Measurements from ENCODE around the gene SLC35A2.

SLC35A2 gene

GRCh38 chrX:48927123-48927522 is 15.7 kb upstream of the SLC35A2 start:
- DNase-seq, result no peak

- DNase-seq, result no peak
These were observed 12.8 kb upstream of the SLC35A2 start for GRCh38 chrX:48924270-48924669.

GRCh38 chrX:48923771-48924170 is 12.3 kb upstream of the SLC35A2 start:
- DNase-seq, result no peak

DNA sequence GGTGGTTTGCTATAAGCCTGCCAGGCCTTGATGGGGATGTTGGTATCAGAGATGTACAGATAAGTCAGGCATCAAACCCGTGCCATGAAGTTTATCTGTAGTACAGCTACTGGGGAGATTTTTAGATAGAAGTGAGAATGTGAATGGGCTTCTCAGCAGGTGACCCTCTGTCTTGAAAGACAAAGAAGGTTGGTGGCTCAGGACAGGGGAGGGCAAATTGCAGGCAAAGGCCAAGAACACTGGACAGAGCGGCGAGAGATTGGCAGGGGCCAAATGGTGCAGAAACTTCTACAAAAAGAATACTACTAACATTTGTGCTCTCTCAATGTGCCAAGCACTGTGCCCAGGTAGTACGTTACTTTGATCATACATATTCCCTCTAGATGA is 9.3 kb upstream of the SLC35A2 start:
- DNase-seq, result no peak

DNA sequence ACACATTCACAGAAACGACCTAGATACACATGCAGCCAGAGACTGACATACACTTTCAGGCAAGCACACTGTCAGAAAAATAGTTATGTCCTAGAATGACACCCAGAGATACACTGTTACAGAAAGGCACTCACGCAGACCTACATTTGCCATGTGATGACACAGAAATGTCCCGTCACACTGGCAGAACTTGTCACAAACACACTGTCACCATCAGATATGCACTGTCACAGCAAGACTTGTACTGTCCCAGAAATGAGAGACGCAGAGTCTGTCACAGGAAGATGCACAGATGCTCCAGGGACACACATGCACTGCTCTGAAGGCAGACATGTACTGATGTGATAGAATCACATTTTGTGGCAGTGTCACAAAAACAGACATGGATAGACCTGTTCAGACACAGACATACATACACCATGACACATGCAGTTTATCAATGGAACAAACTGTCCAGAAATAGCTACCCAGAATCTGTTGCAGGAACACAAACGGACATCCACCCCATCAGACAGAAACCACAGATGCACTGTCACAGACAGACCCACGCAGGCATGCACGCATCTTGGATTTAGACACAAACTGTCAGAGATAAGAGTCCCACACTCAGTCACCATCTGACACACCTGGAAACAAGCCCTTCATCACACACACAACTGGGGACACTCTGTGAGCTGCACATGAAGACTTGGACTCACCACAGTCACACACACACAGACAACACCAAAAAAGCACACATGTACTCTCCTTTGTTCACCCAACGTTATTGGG is 8.7 kb upstream of the SLC35A2 start:
- no peak for DNase-seq

DNA sequence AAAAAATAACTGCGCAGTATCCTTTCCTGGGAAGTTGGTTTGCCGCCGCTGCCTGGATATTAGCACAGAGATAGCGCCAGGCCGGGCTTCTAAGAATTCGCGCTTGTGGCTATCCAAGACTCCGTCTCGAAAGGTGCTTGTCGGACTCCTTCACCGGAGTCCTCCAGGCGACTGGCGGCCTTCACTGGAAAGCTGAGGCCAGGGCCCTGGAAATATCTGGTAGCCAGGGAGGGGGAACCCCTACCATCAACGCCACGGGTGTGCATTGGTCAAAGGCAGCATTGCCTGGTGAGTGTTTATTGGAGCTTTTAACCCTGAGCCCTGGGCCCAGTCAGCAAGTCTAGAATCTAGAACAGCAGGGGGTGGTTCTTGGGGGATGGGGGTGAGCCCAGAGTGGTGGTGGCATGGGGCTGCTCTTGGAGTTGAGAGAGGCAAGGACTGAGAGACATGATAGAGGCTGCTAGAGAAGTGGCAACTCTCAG is 8.0 kb upstream of the SLC35A2 start:
- peak; percentile 62 for DNase-seq

- DNase-seq, result peak; percentile 97
These were observed 7.3 kb upstream of the SLC35A2 start, which contains the start of gene PIM2 for GRCh38 chrX:48918643-48919340. PIM2 (minus strand) TSS chrX:48919024; CDS start chrX:48918834, 190 bp downstream.

GRCh38 chrX:48918301-48918642 is 6.8 kb upstream of the SLC35A2 start:
- peak; percentile 49 for DNase-seq

- peak; percentile 93 for DNase-seq
These were observed 5.9 kb upstream of the SLC35A2 start for GRCh38 chrX:48917139-48918001.

- no peak for DNase-seq
These were observed 3.4 kb upstream of the SLC35A2 start for GRCh38 chrX:48914593-48915493.

DNA sequence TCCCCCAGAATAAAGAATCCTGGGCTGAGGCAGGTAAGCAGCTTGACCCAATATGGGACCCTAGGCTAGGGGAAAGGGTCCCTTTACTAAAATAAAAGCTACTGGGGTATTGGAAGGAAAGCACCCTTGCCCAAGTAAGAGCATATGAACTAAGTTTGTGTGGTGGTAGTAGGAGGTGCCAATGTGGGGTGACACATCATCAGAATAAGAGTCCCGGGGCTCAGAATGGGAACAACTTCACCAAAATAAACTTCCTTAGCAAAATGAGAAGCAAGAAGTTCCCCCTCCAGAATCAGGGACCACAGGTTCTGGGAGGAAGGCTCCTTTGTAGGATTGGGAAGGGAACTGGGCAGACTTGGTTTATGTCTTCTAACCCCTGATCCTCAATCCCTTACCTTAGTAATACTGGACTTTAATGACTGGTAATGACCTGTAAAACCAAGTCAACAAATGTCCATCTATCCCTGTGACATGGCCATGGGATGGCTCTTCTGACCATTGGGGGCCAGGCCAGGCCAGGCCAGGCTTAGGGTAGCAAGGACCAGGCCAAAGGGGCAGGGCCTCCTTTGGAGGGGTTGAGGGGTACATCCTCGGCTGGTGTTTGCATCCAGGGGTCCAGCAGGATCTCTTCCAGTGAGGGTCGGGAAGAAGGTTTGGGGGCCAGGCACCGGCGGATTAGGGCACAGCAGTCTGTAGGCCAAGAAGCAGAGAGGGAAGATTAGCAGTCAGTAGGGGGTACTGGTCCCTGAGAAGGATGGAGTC is 2.3 kb upstream of the SLC35A2 start:
- DNase-seq, result no peak

DNA sequence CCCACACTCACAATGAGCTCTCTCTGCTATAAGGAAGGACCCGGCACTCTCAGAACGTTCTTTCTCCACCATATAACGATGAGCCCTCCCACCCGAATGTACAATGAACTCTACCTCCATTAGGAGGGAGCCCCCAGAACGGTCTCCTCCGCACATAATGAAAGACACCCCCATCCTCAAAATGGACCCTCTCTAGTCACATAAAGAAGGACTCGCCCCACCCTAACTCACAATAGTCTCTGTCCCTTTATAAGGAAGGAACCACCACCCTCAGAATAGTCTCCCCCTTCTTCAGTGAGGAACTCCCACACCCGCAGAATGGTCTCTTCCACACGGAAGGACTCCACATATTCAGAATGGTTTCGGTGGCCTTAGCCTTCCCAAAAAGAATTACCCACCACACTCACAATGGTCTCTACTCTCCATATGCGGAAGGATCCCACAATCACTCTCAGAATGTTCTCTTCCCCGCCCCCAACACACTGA is 477 bp downstream of the SLC35A2 start:
- peak; percentile 53 for DNase-seq

DNA sequence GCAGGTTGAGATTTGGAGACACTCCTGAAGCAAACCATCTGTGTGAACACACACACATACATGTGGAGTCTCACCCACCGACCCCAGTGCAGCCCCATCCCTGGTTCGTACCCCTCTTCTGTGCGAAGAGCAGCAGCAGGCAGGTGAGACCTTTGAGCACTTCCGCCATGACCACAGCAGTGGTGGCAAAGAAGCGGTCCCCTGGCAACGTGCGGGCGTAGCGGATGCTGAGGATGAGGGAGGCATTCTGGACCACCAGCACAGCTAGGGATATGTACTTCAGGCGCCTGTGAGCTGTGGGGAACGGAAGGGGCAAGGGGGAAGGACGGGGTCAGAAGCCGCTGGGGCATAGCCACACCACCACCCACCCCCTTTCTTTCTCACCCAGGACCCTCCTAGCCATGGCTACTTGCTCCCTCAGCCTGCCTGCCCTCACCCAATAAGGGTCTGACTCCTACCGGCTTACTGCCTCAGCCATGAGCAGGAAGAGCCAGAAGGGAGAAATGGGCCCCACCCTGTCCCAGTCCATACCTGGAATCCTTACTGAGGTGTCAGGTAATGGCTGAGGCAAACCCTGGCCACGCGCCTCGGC is 1.6 kb downstream of the SLC35A2 start:
- DNase-seq, result no peak

DNA sequence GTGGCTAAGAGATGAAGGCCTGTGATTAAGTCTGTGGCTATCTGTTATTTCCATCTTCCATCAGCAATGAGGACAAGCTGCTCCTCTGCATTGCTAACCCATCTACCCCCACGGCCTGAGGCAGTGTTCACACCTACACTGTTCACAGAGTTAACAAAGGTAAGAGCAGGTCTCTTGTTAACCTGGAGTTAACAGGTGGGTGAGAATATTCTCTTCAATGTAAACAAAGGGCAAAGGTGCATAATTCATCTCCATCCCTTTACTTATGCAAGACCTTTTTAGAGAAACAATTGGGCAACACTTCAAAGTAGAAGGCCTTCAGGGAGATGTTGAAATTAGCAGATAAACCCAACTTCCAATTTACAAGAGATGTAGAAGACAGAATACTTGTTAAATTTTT is 2.8 kb downstream of the SLC35A2 start:
- DNase-seq, result peak; percentile 4

- no peak for DNase-seq
These were observed 6.2 kb downstream of the SLC35A2 start for GRCh38 chrX:48905090-48905790.

DNA sequence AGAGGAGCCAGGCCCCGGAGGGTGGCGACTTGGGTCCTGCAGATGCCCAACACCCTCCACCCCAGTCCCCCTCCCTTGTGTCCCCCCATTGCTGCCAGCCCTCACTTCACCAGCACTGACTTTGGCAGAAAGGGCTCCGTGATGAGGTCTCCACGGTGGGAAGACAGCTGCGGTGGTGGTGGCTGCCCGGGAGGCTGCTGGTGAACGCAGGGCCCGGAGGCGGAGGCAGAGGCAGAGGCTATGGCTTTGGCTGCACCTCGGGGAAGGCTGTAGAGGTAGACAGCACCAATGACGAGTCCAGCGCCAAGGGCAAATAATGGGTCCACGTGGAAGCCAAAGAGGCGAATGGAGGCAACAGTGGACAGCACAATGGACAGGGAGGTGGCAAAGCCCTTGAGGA is 6.8 kb downstream of the SLC35A2 start:
- no peak for DNase-seq

DNA sequence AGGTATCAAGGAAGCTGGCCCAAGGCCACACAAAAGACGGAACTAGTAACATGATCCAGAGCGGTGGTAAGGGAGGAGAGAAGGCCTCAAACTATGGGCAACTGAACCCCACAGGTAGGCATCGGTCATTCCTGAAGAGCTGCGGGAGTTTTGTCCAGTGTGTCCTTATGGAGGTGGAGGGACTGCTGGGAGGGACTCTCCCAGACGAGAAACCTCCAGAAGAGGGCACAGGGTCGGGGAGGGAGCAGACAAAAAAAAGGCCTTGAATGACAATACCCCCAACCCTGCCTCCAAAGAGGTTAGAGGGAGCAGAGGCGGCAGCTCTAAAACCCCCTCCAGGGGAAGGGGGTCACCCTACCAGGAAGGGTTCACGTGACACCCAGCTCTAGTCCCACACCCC is 7.3 kb downstream of the SLC35A2 start:
- no peak for DNase-seq

DNA sequence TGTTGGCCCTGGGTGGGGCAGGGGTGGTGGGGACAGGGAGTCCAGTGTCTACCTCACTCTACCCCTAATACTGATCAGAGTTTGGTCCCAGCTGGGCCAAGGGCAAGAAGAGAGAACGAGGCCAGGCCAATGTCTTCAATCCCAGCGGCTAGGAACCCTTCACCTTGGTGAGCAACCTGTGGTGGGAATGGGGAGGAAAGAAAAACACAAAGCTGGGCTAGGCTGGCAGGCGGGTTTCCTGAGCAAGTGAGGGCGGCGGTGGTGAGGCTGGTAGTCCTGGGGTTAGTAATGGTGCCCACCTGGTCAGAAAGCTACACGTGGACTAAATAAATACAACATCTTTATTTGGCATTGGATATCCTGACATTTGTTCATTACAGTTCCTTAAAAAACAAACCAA is 8.2 kb downstream of the SLC35A2 start:
- DNase-seq, result no peak

DNA sequence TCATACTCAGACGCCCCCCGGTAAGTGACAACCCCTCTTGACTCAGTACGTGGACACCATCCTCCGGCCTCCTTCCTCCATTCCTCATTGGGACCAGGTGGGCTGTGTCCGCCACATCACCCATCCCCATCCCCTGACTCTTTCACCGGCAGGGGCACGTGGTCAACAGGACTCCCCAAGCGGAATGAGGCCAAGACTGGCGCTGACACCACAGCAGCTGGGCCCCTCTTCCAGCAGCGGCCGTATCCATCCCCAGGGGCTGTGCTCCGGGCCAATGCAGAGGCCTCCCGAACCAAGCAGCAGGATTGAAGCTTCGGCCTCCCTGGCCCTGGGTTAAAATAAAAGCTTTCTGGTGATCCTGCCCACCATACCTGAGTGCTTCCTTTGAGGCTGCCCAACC is 8.7 kb downstream of the SLC35A2 start:
- DNase-seq, result no peak

- no peak for DNase-seq
These were observed 9.3 kb downstream of the SLC35A2 start for GRCh38 chrX:48902135-48902534.

All from NCI-H69 (cell line).